ENCODE results near the gene PSG5.
"Not testable (repeated sequence)": the region's sequence is repeated elsewhere in the genome, so short reads cannot be mapped to it uniquely, and the experiment has no call there.

Gene PSG5

DNA sequence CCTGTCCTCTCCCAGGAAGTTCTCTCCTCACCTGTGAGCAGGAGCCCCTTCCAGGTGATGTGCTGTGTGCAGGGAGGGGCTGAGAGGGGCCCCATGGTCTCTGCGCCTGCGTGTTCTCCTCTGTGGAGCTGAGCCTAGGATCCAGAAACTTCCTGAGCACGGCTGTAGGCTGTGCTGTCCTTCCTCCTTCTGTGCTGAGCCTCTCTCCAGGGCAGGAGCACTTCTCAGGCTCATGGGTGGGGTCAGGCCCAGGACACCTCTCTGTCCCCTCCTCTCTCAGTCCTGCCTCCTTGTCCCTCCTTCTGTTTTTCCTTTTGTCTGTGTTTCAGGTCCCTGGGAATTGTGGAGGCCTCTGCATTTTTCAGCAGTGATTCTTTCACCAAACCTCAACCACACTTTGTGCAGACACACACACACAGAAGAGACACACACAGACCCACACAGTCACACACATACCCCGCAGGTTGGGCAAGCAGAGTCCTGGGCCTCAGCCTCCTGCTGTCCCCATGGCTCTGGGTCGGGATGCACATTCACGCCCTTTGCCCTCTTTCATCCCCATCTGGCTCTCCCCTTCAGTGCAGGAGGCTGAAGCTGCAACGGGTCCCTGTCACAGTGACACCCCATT lies at the start of gene PSG5:
PSG5 (minus strand) TSS at position 226 of the 625 bp plus-strand sequence; CDS start at position 95, 131 bp downstream.
- not testable (repeated sequence) for DNase-seq

GRCh38 chr19:43235686-43236085 lies 49.4 kb upstream of the PSG5 start:
- DNase-seq: not testable (repeated sequence)

GRCh38 chr19:43229315-43229714 lies 43.0 kb upstream of the PSG5 start:
- DNase-seq: no peak

- not testable (repeated sequence) for DNase-seq
Measured at GRCh38 chr19:43228730-43229129, 42.4 kb upstream of the PSG5 start.

- not testable (repeated sequence) for DNase-seq
Measured at GRCh38 chr19:43226986-43227385, 40.6 kb upstream of the PSG5 start.

DNA sequence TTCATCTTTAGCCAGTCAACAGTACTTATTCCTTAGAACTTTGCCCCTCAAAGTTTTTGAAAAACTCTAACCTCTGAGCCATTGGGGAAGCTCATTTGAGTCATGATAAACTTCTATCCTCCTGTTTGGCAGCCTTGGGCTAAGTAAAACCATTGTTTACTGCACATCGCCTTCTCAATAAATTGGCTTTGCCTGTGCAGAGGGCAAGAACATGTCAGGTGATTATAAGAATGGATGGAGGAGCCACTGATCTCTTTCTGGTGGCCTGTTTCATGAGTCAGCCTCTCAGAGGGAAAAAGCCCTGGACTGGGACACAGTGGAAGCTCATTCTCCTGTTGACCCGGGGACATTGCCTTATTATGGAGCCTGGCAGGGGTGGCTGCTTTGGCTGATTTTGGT lies 38.5 kb upstream of the PSG5 start:
- no peak for DNase-seq

DNA sequence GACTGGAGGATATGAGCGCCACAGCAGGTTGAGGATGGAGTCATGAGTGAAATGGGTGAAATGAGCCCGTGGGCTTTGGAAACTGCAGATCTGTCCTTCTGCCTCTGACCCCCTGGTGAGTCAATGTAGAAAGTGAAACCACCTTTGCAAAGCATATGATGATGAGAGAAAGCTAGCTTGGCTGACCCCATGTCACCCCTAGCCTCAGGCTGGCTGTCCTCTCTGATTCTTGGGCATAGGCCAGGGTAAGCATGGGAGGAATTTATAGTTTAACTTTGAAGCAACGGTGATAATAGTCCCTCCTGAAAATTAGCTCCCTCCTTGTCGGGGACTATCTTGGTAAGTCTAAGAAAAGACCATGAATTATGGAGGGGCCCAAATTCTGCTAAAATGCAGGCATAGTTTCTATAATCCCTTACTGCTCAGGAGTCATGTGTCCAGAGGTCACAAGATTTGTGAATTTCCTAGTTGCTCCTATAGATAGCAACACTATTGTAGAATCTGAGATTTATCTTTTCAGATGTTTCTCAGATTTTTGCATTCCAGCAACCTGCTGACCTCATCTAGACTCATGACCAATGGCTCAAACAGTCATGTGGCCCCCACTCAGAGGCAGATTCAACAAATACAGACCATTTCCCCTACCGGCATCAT lies 38.0 kb upstream of the PSG5 start:
- DNase-seq: not testable (repeated sequence)

- not testable (repeated sequence) for DNase-seq
Measured at GRCh38 chr19:43221891-43222290, 35.6 kb upstream of the PSG5 start.

DNA sequence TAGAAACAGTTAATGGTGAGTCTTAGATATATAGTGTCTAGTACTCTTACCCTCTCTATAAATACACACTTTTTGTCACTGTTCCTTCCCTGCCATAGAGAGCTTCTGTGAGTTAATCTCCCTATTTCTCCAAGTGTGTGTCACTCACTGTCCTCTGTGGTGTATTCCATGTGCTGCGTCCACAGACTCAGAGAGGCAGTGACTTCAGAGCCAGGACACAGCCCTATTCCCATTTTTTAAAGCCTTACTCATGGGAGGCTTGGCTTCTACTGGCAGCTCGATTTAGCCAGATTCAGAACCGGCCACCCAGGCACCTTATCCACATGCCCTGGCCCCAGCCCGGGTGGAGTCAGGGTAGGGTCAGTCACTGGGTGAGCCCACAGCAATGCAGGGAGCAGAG lies 32.8 kb upstream of the PSG5 start:
- not testable (repeated sequence) for DNase-seq

DNA sequence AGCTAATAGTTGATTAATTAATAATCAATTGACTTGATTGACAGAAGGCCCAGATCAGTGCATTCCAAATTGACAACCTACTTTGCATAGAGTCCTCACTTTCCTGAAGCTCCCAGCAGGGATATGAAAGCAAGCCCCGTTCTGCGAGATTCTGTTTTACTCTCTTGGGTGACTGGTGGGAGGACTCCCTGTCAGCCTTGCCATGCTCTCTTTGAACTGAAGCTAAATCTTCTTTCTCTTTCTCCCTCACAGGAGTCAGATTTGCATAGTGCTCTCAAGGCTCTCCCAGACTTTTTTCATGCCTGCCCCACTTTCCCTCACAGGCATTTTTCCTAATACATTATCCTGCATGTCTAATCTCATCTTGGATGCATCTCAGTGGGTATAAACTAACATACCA lies 29.5 kb upstream of the PSG5 start:
- DNase-seq: not testable (repeated sequence)

GRCh38 chr19:43207991-43208390 lies 21.7 kb upstream of the PSG5 start:
- DNase-seq: no peak

- DNase-seq: not testable (repeated sequence)
Measured at GRCh38 chr19:43207174-43207573, 20.8 kb upstream of the PSG5 start.

GRCh38 chr19:43205471-43206105 lies 19.3 kb upstream of the PSG5 start, which contains the start of gene PSG4:
PSG4 (minus strand) TSS chr19:43205638; CDS start chr19:43205536, 102 bp downstream.
- DNase-seq: not testable (repeated sequence)

- DNase-seq: not testable (repeated sequence)
Measured at GRCh38 chr19:43203611-43204010, 17.3 kb upstream of the PSG5 start.

DNA sequence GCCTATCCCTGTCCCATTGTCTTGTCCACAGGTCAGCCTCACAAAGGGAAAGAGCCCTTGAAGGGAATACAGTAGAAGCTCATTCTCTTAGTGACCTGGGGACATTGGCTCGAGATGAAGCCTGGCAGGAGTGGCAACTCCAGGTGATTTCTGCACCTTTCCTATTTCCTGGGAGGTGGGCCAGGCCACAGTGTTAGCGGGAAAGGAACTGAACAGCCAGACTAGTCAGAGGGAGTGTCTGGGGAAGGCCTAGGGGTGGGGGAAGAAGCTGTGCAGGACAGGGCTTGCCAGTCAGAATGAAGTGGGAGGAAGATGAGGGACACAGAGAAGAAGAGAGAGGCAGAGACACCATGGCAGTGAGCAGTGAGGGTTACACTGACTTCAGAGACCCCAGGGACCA lies 15.6 kb upstream of the PSG5 start:
- not testable (repeated sequence) for DNase-seq

DNA sequence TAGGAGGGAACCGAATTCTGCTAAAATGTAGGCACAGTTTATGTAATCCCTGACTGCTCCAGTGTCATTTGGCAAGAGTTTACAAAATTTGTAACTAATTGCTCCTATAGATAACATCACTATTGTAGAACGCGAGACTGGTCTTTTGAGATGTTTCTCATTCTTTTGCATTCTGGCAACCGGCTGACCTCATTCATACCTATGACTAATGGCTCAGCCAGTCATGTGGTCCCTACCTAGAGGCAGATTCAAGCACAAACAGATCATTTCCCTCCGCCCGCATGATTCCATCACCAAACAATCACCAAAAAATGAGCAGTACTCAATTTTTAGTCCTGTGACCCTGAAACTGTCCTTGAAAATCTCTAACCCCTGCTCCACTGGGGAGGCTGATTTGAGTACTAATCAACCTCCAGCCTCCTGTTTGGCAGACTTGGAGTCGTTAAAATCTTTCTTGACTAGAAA lies 15.0 kb upstream of the PSG5 start:
- DNase-seq: not testable (repeated sequence)

DNA sequence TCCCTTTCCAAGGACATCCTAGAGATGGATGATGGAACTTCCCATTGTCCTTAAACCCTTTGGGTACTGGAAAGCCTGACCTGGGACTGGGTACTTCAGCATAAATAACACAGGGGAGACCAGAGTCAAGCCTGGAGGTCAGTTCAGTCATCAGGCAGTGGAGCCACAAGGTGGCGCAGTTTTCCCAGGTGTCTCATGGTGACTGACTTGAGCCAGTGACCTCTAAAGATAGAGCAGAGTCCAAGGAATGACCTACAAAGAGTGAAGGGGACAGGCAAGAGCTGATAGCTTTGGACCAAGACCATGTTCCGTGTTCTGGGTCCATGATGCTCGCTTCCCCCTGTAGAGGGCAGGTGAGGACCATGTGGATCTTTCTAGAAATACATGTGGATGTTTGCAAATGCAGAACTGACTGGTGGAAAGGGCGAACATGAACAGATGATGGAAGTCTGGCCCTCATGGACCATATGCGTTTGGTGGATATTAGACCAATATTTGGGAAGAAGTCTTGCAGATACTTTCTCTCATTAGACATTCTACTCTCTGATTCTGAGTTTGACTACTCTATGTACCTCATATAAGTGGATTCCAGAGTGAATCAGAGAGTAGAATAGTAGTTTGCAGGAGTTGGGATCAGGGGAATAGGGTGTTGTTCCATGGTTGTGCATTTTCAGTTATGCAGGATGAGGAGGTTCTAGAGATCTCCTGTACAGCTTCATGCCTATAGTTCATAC lies 12.5 kb upstream of the PSG5 start:
- not testable (repeated sequence) for DNase-seq

GRCh38 chr19:43197666-43198397 lies 11.5 kb upstream of the PSG5 start:
- DNase-seq: not testable (repeated sequence)

DNA sequence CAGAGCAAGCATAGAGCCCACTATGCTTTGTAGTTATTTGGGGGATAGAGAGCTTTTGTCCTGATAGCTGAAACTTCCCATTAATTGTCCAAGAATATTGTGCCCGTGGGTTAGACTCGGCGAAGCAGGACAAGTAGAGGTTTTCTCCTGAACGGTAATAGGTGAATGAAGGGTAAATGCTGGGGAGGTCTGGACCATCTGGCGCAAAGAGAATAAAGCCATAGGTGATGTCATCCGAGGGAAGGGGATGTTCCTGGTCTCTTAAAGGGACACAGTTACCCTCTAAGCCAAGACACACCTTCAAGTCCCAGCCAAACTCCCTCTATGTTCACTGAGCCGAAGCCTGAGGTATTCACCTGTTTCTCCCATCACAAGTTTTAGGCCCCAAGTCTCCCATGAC lies 8.1 kb upstream of the PSG5 start:
- DNase-seq: not testable (repeated sequence)

- DNase-seq: not testable (repeated sequence)
Measured at GRCh38 chr19:43192381-43193155, 6.2 kb upstream of the PSG5 start.

- DNase-seq: not testable (repeated sequence)
Measured at GRCh38 chr19:43188092-43188491, 1.8 kb upstream of the PSG5 start.
